ENCODE data around the gene MRGPRG. TPM values are rescaled to one million over a fixed set of nuclear protein-coding genes. Genes with fewer than 3 reads are reported as not detected.

MRGPRG gene
- total RNA-seq, 2 experiments from 2014 or later, result not detected

- POLR2A ChIA-PET, result no interaction called here
- CTCF ChIA-PET, result no interaction called here
Measured at GRCh38 chr11:3225826-3226750, 7.5 kb upstream of the MRGPRG start.

GRCh38 chr11:3225159-3225758 is 6.6 kb upstream of the MRGPRG start:
- ChIA-PET POLR2A (no interaction called here), CTCF (no interaction called here)

GRCh38 chr11:3224401-3225057 is 5.9 kb upstream of the MRGPRG start:
- ChIA-PET POLR2A (no interaction called here), CTCF (no interaction called here)

GRCh38 chr11:3223932-3224381 is 5.3 kb upstream of the MRGPRG start:
- ChIA-PET POLR2A (no interaction called here), CTCF (no interaction called here)

- POLR2A ChIA-PET, result no interaction called here
- CTCF ChIA-PET, result no interaction called here
Measured at GRCh38 chr11:3222941-3223915, 4.6 kb upstream of the MRGPRG start.

GRCh38 chr11:3222003-3222855 is 3.6 kb upstream of the MRGPRG start:
- CTCF ChIA-PET, result no interaction called here
- POLR2A ChIA-PET, result no interaction called here

- ChIA-PET POLR2A (no interaction called here), CTCF (interaction anchor here (0.9 kb wide), 1 partner anchor 14 kb away, joined by 3 read pairs; no protein-coding TSS in a partner anchor)
Measured at GRCh38 chr11:3221408-3222002, 2.9 kb upstream of the MRGPRG start.

GRCh38 chr11:3220521-3221407 is 2.2 kb upstream of the MRGPRG start:
- CTCF ChIA-PET, result interaction anchor here (0.9 kb wide), 1 partner anchor 15 kb away, joined by 3 read pairs; no protein-coding TSS in a partner anchor
- POLR2A ChIA-PET, result no interaction called here

- POLR2A ChIA-PET, result no interaction called here
- CTCF ChIA-PET, result no interaction called here
Measured at GRCh38 chr11:3220101-3220500, 1.5 kb upstream of the MRGPRG start.

- ChIA-PET CTCF (no interaction called here), POLR2A (no interaction called here)
Measured at GRCh38 chr11:3219281-3219892, 774 bp upstream of the MRGPRG start.

GRCh38 chr11:3217818-3218482 is 663 bp downstream of the MRGPRG start:
- ChIA-PET POLR2A (no interaction called here), CTCF (no interaction called here)

- ChIA-PET CTCF (interaction anchor here (1.1 to 1.2 kb wide), 2 partner anchors 9 to 107 kb away, joined by 4 read pairs; no protein-coding TSS in a partner anchor), POLR2A (no interaction called here)
Measured at GRCh38 chr11:3216027-3216525, 2.5 kb downstream of the MRGPRG start.

GRCh38 chr11:3215346-3216026 is 3.1 kb downstream of the MRGPRG start:
- CTCF ChIA-PET, result interaction anchor here (1.2 to 1.4 kb wide), 2 partner anchors 106 to 125 kb away, joined by 3 to 4 read pairs; no protein-coding TSS in a partner anchor
- POLR2A ChIA-PET, result no interaction called here

GRCh38 chr11:3214420-3214699 is 4.3 kb downstream of the MRGPRG start:
- CTCF ChIA-PET, result interaction anchor here (1.4 kb wide), 1 partner anchor 124 kb away, joined by 3 read pairs; no protein-coding TSS in a partner anchor

GRCh38 chr11:3213659-3214419 is 4.8 kb downstream of the MRGPRG start:
- POLR2A ChIA-PET, result no interaction called here
- CTCF ChIA-PET, result no interaction called here

More at GRCh38 chr11:3214420-3214699, 4.3 kb downstream of the MRGPRG start:
- POLR2A ChIA-PET, result no interaction called here

Measured in activated CD8-positive, alpha-beta memory T cell treated with anti-CD3 and anti-CD28 coated beads for 36 hours (primary cell).